Epidermal melanocyte (primary cell): ENCODE data around the gene GRM4.

Source experiments
- DNase-seq: peaks from one replicate; pipeline ENCODE4 v3.0.0; 2011; ENCODE audit warnings: low spot score; ENCODE audit not compliant: insufficient read length

The GRM4 gene

DNA sequence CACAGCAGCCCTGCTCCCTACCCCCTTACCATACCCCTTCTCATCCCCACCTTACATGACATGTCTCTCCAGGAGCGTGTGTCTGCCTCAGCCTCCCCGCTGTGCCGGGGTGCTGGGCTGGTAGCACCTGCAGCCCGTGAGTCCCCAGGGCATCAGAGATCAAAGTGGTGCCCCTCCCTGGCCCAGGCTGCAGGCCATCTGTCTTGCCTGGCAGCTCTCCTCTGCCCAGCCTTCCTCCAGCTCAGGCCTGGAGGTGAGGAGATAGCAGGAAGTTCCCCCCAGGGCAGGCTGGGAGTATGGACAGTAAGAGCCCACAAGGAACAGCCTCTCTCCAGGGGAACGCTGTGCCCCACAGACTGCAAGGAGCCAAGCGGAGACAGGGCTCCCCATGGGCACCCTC, 35.3 kb downstream of the GRM4 start:
- no peak for DNase-seq

DNA sequence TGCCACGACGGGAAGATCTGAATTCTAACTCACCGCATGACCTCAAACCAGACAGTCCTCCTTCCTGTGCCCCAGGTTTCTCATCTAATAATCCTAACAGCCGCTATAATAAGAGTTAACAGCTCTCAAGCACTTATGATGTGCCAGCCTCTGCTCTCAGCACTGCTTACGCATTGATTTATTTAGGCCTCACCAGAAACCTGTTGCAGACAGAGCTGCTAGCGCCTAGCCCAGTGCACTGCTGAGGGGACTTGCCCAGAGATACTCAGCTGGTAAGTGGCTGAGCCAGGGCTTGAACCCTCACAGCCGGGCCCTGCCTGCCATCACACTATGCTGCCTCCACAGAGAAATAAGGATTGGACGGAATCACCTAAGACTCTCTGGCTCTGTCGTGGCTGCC, 37.7 kb downstream of the GRM4 start:
- no peak for DNase-seq

DNA sequence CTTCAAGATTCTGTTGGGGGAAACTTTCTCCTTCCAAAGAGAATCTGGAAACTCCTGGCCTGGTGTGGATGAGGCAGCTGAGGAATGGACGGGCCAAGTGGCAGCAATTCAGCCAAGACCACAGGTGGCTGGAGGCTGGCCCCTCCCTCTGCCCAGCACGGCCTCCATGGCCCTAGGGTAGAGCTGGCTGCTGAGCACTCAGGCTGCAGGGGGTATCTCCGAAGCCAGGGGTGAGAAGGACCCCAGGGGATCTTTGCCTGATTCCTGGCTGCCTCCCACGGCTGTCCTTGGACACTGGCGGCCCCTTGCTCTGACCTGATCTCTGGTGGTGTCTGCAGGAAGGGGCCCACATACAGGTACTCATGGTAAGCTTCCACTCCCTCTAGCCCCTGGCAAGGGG, 39.0 kb downstream of the GRM4 start:
- DNase-seq, result no peak

DNA sequence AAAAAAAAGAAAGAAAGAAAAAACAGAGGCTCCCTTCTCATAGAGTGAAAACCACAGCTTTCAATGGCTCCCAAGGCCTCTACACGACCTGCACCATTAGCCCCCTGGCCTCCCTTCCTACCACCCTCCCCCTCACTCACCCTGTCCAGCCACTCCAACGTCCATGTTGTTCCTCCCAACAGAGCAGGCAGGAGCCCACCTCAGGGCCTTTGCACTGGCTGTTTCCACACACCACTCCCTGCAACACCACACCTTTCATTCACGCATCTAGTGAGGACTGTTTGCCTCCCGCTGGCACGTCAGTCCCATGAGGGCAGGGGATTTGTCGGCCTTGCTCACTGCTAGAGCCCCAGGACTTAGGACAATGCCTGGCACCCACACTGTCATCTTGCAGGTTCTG, 39.5 kb downstream of the GRM4 start:
- no peak for DNase-seq

DNA sequence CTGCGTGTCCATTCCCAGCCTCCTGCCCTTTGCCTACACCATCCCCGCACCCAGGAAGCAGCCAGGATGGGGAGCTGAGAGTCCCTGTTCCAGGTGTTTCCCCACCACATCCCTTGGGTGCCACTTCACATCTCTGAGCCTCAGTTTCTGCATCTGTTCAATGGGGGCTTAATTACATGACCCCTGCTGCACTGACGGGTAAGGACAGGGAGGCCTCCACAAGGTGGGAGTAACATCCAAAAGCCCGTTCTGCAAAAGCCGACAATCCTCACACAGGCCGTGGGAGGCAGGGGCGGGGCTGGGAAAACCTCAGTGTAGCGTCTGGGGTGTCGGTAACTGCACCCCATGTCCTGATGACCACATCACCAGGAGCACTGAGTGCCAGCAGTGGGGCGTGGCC, 41.3 kb downstream of the GRM4 start:
- DNase-seq, result no peak

DNA sequence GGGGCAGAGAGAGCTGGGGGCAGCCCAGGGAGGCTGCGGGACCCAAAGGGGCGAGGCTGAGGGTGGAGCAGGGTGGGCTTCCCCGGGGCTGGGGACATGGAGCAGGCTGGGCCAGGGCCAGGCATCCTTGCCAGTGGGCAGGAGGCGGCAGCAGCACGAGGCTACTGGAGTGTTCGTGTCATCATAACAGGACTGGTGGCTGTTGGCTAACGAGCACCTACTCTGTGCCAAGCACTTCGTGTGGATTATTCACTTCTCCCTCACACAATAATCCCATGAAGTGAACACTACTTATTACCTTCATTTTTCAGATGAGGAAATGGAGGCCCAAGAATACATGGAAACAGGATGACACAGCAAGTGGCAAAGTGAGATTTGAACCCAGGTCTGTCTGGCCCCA, 41.7 kb downstream of the GRM4 start:
- no peak for DNase-seq

DNA sequence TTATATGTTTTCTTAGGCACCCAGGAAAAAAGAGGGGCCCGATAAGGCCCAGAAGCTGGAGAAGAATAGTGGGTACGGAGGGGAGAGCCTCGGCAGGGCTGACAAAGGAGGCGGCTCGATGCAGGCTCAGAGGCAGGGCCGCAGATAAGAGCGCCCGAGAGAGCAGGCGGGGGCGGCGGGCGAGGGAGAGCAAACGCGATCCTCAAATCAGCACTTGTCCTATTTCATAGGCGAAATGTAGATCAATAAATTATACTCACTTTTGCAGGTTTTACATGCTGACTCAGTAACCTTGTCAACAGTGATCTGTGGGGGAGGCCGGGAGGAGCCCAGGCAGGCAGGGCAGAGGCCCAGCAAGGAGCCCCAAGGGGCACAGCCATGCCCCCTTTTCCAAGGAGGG, 42.6 kb downstream of the GRM4 start:
- no peak for DNase-seq

DNA sequence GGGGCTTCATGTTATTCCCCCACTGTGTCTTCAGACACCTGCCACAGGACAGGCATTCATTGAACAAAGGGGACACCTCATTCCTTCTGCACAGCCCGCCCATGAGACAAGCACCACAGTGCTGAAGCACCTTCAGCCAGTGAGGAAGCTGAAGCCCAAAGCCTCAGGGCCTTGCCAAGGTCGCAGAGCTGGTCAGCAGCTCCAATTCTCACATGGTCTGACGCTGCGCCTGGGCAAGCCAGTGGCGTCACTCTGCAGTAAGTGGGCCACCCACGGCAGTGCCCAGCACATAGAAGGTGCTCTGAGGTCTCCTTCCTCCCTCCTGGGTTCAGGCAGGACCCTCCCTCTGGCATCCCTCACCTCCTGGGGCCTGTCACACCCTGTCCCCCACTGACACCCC, 43.2 kb downstream of the GRM4 start:
- DNase-seq, result no peak

DNA sequence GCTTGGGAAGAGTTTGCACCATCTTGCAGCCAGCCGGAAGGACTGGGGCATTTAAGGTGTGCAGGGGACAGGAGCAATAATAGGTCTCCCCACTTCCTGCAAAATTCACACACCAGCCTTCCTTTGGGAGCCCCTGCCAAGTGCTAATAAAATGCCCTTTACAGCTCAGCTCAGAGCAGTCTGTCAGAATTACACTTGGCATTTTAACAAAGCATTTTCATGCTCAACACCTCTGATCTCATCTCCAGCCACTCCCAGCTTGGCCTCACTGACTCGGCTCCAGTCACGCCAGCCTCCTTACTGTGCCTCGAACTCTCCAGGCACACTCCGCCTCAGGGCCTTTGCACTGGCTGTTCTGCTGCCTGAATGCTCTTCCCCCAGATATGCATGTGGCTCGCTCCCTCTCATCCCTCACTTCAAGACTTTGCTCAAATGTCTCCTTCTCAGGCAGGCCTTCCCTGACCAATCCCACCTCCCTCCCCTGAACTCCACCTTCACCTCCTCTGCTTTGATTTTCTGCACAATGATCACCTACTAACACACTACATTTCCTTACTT, 43.7 kb downstream of the GRM4 start:
- DNase-seq, result no peak

DNA sequence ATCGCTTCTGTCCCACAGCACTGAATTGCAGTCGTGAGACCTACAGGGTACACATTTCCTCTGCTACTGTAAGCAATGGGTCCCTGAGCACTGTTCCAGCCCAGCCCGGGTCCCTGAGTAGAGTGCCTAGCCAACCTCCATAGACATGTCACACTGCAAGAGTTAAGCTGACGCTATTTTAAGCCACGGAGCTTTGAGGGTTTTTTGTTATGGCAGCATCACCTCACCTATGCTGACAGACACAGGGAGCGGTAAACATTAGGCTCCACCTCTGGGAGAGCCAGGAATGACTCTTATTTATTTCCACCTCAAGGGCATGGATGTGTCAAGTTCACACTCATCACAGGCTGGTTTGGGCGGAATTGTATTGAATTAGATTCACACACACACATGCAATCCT, 45.1 kb downstream of the GRM4 start:
- no peak for DNase-seq

DNA sequence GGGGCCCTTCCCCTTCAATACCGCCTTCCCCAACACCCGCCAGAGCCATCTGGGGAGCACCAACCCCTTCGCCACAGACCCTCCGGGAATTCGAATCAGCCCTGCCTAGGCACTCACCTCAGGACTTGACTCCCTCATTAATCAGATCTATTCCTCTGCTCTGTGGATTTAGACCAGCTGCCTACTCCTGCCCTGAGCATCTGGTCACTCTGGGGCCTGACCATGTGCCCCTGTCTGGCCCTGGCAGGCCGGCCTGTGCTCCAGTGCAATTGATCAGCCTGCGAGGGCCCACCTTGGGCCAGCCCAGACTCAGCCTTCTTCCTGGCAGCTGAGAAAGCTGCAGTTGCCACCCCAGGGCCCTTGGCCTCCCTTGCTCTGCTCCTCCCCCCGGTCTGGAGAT, 46.0 kb downstream of the GRM4 start:
- DNase-seq, result no peak

DNA sequence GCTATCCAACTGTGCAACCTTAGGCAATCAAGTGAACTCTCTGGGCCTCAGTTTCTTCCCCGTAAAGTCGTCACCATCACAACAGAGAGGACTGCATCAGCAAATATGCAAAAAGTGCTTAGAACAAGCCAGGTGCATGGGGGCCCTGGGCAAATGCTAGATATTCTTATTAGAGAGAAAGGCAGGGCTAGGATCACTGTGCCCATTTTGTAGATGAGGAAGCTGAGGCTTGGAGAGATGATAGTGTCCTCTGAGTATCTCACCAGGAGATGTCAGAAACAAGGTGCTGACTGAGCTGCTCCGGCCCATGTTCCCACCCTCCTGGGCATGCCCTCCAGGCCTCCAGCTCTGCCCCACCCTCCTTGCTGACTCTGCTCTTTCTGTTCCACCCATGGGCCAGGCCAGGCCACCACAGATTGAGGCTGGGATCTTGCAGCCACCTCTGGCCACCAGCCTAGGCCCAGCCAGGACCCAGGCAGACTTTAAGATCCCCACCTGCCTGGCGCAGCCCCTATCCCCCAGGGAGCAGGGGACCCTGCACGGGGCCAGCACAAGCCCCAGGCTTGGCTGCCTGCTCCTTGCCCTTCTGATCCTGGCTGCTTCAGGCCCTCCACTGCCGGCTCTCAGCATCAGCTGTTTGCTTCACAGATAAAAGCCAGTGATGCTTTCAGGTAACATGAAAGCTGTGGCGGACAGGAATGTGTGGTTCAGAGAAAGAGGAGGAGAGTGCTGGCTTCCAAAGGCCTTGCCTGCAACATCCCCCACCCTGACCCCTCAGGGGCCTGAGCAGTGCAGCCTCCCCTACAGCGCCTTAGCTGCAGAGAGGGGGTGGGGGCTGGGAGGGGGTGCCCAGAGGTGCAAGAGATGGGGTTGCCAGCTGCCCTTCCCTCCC, 47.6 kb downstream of the GRM4 start:
- no peak for DNase-seq

DNA sequence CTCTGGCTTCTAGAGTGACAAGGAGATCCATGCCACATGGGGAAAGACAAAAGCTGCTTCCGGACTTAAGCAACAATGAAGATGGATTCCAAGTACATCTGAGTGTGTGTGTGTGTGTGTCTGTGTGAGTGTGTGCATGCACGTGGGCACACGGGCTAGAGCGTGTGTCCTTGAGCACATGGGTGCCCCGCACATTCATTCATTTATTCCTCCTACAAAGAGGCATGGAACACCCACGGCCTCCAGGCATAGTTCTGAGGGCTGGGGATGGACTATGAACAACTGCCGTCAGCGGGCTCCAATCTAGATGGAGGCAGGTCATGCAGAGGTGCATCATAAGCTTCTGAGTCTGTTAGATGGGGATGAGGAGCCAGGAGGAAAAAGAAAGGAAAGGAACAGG, 49.1 kb downstream of the GRM4 start:
- no peak for DNase-seq

DNA sequence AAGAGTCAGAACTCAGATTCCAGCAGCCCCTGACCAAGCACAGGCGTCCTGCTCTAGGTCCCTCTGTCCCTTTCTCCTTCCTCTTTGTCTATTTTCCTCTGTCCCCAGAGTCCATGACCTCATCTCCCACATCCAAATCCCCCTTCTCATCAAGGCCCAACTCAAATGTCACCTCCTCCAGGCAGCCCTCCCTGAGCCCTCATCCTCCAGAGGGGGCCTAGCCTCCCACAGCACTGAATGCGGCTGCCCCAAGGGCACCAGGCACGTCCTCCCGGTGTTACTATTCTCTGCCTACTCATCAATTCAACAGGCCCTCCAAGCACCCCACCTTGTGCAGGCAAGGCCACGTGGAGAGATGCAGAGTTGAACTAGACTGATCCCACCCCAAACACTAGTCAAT, 49.7 kb downstream of the GRM4 start:
- no peak for DNase-seq

DNA sequence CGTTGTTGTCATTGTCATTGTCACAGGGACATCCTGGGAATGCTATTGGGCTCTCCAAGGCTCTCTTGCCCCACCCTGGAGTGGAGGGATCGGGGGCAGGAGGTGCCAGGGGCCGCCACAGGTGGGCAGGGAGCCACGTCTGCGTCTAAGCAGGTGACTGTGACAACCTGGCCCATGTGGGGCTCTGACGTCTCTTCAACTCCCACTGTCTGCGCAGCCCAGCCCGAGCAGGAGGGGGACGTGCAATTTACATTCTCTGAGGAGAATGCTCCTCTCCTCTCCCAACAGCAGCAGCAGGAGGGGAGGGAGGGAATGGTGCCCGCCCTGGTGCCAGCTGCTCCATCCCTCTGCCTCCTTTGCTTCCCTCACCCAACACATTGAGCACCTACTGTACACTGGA, 50.1 kb downstream of the GRM4 start:
- no peak for DNase-seq

DNA sequence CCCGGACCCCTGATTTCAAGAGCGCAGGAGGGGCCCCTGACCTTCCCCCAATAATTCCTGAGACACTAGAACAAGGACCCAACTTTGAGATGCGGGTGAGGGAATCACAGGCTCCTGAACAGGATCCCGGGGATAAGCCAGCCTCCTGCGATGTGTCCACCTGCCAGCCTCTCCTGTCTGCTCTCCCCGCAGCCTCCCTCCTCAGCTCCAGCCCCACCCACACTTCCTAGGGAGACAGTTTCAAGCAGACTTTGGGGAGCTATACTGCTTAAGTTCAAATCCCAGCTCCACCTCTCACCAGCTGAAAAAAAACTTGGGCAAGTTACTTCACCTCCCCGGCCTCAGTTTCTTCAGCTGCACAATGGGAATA, 50.8 kb downstream of the GRM4 start:
- DNase-seq, result no peak

DNA sequence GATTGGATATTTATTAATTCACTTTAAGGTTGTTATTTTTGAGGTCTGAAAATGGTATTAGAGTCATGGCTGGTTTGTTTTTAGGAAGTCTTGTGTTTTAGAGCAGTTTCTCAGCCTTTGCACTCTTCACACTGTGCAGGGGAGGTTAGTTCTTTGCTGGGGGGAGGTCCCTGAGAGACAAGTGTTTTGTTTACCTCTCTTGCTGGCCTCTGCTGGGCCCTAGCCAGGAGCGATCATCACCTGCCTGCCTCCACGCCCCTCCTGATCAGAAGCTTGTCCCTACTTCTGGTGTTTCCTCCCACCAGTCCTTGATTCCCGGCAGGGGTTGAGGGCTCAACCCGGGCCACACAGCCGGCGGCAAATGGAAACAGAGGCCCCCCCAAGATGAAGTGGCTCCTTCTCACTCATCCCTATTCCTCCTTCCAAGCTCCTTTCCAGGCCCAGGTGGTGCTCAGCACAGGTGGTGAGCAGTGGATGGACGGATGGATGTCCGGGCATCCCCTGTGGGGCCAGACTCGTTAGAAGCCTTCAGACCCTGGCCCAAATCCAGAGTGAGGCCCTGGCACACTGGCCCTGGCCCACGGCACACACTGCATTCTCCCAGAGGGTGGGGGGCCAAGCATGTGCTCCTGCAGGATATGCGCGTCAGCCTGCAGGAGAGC, 51.3 kb downstream of the GRM4 start:
- no peak for DNase-seq

DNA sequence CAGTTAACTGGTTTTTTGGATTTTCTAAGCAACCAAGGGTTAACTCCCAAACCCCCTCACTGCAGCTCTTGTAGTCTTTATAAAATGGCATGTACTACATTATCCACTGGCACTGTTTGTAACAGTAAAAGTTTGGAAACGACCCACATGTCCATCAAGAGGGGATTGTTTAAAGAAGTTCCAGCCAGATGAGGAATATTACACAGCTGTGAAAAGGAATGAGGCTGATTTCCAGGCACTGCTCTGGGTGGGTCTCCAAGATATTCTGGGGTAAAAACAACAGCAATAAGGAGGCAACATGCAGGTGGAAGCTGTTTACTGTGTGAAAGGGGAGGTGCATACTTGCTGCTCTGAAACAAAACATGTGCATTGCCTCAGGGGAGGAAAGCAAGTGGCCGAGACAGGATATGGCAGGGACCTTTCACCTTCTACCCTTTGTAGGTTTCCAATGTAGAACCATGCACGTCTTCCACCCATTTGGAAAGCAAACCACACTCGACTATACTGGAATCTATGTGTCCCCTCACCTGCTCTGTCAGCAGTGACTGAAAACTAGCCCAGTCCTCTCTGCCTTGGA, 51.9 kb downstream of the GRM4 start:
- no peak for DNase-seq

DNA sequence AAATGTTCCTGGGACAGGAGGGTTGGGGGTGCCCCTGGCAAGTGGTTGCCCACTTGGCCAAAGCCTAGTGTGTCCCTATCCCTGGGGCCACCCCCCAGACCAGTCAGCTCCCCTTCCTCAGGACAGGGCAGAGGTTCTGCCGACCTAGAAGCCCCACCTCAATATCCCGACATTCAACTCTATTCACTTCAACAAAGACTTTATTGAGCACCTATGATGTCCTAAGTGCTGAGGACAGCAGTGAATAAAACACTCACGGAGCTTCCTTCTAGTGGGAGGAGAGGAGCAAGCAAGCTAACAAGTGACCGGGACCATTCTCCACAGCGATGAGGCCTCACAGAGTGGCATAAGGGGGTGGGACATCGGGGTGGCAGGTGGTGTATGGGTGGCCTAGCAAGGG, 52.7 kb downstream of the GRM4 start:
- DNase-seq, result no peak

DNA sequence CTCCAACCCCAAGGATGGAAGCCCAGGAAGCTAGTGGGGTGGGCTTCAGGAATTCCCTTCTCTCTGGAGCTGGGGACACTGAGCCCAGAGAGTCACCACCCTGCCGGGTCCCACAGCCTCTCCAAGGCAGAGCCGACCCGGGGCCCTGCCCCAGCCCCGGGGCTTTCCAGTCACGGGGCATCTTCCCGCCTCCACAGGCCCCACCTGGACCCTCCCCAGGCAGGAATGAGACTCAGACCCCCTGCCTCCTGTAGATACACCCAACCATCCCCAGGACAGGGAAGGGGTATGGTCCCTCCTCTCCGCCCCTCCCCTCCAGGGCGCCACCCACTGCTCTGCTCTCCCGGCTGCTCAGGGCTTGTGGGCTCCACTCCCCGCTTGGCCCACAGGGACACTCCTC, 53.3 kb downstream of the GRM4 start:
- no peak for DNase-seq

DNA sequence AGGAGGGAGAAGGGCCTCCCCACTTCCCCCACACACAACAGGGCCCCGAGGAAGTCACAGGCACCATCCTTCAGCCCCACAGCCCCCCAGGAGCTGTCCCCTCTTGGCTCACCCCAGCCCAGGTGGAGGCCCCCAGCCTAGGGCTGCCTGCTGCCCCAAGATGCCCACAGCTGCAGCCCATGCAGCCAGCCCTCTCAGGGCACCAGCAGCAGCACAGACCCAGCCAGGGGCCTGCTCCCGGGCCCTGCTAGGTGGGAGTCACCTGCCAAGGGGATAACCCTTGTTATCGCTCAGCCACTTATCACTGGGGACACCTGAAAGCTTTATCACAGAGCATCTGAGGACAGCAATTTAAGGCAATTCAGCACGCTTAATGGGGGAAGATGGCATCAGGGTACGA, 55.0 kb downstream of the GRM4 start:
- DNase-seq, result no peak

DNA sequence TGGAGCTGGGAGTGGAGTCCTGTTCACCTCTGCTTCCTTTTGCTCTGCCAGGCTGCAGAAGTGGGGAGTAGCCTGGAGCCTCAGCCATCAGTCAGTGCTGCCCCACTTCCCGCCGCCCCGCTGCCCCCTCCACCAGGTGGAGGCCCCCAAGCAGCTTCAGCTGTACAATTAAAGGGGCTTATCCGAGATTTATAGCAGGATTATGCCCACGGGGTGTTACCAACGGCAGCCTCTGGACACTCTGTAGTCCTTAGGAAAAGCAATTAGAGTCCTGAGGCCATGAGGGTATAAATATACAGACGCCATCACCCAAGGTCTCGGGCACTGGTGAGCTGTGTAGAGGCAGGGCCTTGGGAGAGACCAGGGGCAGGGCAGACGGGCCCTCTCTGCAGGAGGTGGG, 55.4 kb downstream of the GRM4 start:
- no peak for DNase-seq

DNA sequence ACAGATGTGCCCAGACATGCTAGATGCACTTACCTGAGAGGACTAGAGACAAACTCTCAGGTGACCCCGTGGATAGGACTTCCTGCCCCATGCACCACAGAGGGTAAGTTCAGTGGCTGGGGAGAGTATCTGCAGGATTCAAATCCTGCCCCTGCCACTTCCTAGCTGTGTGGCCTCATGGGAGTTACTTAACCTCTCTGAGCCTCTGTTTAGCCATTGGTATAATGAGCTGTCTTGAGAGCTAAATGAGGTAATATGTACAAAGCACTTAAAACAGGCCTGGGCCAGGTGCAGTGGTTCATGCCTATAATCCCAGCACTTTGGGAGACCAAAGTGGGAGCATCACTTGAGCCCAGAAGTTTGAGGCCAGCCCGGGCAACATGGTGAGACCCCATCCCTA, 59.3 kb downstream of the GRM4 start:
- no peak for DNase-seq
